Activated CD4-positive, CD25-positive, alpha-beta regulatory T cell treated with anti-CD3 and anti-CD28 coated beads, Interleukin-2, amount 50 U/mL, for 72 hours (primary cell): ENCODE data around the gene KCNE5.
"Not testable (repeated sequence)": the region's sequence is repeated elsewhere in the genome, so short reads cannot be mapped to it uniquely, and the experiment has no call there.

Source experiments
- DNase-seq: peaks from one replicate; pipeline ENCODE4 v3.0.0; 2021

Gene KCNE5

DNA sequence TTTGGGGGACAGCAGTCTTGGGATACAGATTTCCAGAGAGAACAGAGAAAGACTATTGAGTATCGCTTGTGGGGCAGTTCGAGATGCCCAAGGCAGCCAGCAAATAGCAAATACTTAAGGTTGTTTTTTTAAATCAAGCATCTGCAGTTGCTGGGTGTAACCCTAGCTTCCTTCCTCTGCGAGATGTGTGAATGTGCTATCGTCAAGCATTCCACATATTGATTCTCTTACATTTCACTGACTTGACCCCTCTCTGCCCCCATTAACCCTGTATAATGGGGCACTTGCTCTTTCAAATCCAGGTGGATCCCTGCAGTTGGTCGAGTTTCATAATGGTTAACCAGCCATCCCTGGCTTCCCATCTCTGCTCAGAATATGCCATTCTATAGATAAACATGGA lies 23.5 kb downstream of the KCNE5 start:
- DNase-seq: no peak

DNA sequence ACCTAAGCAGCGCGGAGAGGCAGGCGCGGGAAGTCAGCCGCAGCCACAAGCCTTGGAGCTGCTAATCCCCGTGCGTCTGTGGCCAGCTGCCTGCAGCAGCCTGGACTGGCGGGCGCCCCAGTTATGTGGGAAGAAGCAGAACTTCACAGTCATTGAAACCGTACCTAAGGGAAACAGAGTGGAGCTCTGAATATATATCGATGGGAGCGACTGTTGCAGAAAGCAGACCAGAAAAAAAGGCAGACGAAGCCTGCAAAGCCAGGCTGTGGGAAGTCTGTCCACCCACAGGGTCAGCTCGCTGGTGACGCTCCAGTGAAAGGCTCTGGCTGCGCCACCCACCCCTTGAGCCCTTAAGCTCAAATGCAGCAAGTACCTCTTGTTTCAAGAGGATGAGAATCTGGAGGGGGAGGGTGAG lies 24.7 kb downstream of the KCNE5 start:
- DNase-seq: no peak

DNA sequence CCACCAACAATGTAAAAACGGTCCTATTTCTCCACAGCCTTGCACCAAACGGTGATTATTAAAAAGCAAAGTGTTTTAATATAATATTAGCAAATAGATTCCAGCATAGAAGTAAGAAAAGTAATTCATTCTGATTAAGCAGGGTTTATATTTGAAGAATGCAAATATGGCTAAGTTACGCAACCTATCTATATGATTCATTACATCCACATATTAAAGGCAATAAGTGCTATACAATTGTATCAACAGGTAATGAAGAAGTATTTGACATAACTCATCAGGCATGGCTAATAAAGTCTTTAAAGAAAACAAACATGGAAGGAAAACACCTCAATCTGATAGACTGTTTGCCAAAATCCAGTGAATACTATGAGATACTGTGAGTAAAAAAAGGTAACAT lies 29.0 kb downstream of the KCNE5 start:
- no peak for DNase-seq

DNA sequence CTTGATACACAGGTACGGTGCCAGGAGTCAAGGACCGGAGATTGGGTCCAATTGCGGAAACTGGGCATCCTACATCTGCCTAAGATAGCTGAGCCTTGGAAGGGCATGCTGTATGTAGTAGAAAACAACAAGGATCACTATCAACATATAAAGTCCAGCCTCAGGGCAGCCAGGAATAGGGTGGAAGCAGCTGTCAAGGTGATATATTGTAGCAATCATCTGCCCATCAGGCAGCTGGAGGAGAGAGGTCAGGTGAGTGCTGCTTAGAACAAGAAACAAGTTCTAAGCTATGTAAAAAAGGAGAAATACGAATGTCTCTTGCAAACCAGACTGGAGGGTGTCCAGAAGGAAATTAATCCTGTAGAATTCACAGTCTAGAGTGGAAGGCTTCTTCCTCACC lies 34.8 kb downstream of the KCNE5 start:
- DNase-seq: no peak

DNA sequence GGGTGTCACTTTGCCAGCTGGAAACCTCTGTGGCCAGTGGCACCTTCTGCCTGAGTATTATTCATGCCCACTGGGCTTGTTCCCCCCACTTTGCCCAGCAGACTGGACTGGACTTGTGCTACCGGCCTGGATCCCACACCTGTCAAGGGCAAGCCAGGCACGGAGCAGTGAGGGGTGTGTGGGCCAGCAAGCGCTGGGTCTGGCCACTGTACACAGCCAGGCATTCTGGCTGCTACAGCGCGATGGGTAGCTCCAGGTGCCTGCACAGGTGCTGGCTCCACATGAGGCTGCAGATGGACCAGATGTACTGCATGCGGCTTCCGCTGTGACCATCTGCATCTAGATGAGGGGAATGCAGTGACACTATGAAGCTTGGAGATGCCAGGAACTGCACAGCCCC lies 39.5 kb downstream of the KCNE5 start:
- DNase-seq: no peak

DNA sequence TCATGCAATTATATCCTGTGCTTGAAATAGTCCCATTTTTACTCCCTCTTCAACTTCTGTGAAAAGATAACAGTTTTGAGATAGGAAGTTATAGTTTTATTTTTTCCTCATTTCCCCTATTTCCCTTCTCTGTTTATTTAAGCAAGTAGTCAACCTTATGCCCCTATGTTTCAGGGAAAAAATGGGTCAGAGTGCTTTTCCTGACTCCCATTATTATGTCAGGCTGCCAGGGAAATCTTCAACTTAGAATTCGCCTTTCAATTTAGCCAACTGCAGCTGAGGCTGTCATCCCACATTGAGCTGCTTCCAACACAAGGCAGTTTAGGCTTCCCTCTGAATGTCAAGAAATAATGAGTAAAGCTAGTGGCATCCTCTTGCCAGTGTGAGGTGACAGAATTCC lies 46.1 kb downstream of the KCNE5 start:
- no peak for DNase-seq

DNA sequence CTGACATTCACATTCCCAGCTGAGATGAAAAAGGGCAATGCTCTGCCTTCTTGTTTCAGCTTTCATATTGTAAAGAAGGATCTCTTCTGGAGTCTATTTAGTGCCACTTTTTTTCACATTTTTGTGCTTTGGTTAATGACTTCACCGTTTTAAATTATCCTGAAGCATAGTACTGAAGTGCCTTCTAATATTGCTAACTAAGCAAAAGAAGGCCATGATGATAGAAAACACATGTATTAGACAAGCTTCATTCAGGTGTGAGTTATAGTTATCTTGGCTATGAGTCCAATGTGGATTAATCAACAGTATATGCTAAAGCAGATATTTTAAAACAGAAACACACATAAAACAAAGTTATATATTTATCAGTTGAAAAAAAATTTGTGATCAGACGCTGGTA lies 47.9 kb downstream of the KCNE5 start:
- DNase-seq: no peak

DNA sequence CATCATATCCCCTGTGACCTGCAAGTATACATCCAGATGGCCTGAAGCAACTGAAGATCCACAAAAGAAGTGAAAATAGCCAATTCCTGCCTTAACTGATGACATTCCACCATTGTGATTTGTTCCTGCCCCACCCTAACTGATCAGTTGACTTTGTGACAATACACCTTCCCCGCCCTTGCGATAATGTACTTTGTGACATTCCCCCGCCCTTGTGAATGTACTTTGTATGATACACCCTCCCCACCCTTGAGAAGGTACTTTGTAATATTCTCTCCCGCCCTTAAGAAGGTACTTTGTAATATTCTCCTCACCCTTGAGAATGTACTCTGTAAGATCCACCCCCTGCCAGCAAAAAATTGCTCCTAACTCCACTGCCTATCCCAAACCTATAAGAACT lies 48.9 kb downstream of the KCNE5 start:
- not testable (repeated sequence) for DNase-seq
